PFSK-1 (cell line): ENCODE data around the gene FAM222A.

ENCODE experiments used
- FOXP2 ChIP-seq: optimal IDR thresholded peaks from 2 replicates; pipeline ENCODE3; 2011; ENCODE audit warnings: borderline replicate concordance, control low read depth, inconsistent platforms; ENCODE audit not compliant: insufficient read depth; ENCODE audit errors: extremely low read length, extremely low read depth
- POLR2AphosphoS5 ChIP-seq: IDR thresholded peaks from 2 replicates; pipeline ENCODE4 v1.6.1; 2012; ENCODE audit warnings: low read depth, mild to moderate bottlenecking, control low read depth, low read length, moderate library complexity
- SIN3A ChIP-seq: IDR thresholded peaks from 2 replicates; pipeline ENCODE4 v1.6.1; 2012; ENCODE audit warnings: mild to moderate bottlenecking, low read length, moderate library complexity, borderline replicate concordance; ENCODE audit not compliant: insufficient read depth
- TAF1 ChIP-seq: IDR thresholded peaks from 2 replicates; pipeline ENCODE4 v1.6.1; 2012; ENCODE audit warnings: low read length, control low read depth, borderline replicate concordance; ENCODE audit not compliant: insufficient read depth
- TF ChIP-seq, protein P1 (sequence below), 2 experiments: IDR thresholded peaks; 2 replicates each; pipeline versions ENCODE4 v1.6.1 to v1.8.0; 2011 to 2012; ENCODE audit warnings: low read depth in 2 of 2, low read length in 2 of 2, control low read depth in 1 of 2, inconsistent platforms in 1 of 2, mild to moderate bottlenecking in 1 of 2, moderate library complexity in 1 of 2; ENCODE audit not compliant: insufficient read depth in 1 of 2

FAM222A gene

DNA sequence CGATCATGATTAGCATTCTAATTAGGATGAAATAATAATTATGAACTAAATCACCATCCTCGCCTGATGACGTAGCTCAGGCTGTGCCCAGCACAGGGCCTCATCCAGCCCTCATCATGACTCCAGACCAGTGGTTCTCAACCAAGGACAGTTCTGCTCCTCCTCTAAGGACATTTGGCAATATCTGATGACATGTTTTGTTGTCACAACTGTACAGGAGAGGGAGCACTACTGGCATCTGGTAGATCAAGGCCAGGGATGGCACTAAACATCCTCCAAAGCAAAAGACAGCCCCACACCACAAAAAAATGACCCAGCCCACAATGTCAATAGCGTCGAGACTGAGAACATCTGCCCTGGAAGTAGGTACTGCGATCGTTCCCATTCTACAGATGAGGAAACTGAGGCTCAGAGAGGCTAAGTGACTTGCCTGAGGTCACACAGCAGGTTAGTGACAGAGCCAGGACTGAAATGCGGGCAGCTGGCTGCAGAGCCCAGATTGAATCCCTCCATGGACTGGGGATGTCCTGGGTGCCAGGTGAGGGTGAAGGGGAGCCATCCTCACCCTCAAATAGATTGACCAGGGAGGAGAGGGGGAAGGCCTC, 104.1 kb downstream of the FAM222A start:
- TF ChIP-seq FOXP2 (no peak), TAF1 (no peak), SIN3A (no peak), POLR2AphosphoS5 (no peak)
- TF ChIP-seq, protein P1, sequence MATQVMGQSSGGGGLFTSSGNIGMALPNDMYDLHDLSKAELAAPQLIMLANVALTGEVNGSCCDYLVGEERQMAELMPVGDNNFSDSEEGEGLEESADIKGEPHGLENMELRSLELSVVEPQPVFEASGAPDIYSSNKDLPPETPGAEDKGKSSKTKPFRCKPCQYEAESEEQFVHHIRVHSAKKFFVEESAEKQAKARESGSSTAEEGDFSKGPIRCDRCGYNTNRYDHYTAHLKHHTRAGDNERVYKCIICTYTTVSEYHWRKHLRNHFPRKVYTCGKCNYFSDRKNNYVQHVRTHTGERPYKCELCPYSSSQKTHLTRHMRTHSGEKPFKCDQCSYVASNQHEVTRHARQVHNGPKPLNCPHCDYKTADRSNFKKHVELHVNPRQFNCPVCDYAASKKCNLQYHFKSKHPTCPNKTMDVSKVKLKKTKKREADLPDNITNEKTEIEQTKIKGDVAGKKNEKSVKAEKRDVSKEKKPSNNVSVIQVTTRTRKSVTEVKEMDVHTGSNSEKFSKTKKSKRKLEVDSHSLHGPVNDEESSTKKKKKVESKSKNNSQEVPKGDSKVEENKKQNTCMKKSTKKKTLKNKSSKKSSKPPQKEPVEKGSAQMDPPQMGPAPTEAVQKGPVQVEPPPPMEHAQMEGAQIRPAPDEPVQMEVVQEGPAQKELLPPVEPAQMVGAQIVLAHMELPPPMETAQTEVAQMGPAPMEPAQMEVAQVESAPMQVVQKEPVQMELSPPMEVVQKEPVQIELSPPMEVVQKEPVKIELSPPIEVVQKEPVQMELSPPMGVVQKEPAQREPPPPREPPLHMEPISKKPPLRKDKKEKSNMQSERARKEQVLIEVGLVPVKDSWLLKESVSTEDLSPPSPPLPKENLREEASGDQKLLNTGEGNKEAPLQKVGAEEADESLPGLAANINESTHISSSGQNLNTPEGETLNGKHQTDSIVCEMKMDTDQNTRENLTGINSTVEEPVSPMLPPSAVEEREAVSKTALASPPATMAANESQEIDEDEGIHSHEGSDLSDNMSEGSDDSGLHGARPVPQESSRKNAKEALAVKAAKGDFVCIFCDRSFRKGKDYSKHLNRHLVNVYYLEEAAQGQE (IDR thresholded peaks at IDR 0.05; ENCODE audit: insufficient read depth in 1 of 2, low read depth in 2 of 2, low read length in 2 of 2), result no peak

DNA sequence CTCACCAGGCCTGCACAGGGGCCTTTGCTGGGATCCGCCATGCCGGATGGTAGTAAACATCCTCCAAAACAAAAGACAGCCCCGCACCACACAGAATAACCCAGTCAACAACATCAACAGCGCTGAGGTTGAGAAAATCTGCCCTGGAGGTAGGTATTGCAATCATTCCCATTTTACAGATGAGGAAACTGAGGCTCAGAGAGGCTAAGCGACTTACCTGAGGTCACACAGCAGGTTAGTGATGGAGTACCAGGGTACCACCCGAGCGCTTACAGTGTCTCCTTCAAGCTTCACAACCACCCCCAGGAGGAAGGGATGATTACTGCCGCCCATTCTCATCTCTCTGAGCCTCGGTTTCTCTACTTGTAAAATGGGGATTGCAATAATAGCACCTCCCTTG, 104.6 kb downstream of the FAM222A start:
- TF ChIP-seq, protein P1 (IDR thresholded peaks at IDR 0.05; ENCODE audit: insufficient read depth in 1 of 2, low read depth in 2 of 2, low read length in 2 of 2), result no peak
- TF ChIP-seq POLR2AphosphoS5 (no peak), SIN3A (no peak), FOXP2 (no peak), TAF1 (no peak)

- TF ChIP-seq FOXP2 (no peak), POLR2AphosphoS5 (no peak), SIN3A (no peak), TAF1 (no peak)
These were observed 105.4 kb downstream of the FAM222A start for GRCh38 chr12:109818905-109819500.
